ENCODE data around the gene ANKRD28. TPM values are rescaled to one million over a fixed set of nuclear protein-coding genes. Genes with fewer than 3 reads are reported as not detected.

The ANKRD28 gene
- total RNA-seq, 6 experiments from 2014 or later = 80.4 to 96.3 (median 90.4) TPM

DNA sequence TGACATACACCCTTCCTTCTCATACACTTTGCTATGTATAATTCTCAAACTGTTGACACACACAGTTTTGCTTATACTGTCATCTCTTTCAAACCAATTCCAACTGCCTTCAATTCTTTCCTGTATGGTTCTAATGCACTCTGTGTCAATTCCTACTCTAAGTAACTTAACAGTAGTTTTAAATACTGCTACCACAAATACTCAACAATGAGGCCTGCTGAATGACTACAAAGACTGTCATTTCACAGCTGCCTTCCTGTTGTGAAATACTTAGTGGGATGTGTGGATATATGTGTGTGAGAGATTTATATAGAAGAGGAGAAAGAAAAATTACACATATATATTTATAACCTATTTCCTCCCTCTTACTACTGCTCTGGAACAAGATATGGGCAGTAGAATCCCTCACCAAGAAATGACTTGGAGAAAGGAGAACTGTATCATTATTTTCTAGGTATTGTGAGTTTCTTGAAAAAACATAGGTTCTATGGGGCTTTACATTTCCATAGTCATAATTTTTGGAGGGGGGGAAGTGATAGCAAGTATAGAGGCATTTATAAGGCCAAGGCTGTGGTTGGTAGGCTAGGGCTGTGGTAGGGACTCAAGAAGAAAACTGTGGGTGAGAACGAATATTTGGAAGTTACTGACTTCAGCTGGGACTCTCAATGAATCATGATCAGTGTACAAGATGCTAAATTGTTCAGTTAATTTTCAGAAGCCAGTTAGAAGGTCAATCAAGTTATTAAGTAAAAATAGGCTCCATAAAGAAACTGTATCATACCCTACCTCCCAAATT is 88.7 kb downstream of the ANKRD28 start:
- Mint-ChIP-seq H3K9me3 (no peaks in the 10 kb centered on the region), H3K27me3 (ENCODE audit: insufficient read depth) (peaks cover 2% of the 10 kb centered on the region; the same call in 1 of the 2 replicates), H3K4me3 (no peak overlapping the region), H3K4me1 (ENCODE audit: low read depth) (peaks cover 28% of the 10 kb centered on the region), H3K27ac (peak overlapping the region; percentile 39), H3K36me3 (ENCODE audit: low read depth) (peaks cover 62% of the 10 kb centered on the region)
- TF ChIP-seq, protein P1, sequence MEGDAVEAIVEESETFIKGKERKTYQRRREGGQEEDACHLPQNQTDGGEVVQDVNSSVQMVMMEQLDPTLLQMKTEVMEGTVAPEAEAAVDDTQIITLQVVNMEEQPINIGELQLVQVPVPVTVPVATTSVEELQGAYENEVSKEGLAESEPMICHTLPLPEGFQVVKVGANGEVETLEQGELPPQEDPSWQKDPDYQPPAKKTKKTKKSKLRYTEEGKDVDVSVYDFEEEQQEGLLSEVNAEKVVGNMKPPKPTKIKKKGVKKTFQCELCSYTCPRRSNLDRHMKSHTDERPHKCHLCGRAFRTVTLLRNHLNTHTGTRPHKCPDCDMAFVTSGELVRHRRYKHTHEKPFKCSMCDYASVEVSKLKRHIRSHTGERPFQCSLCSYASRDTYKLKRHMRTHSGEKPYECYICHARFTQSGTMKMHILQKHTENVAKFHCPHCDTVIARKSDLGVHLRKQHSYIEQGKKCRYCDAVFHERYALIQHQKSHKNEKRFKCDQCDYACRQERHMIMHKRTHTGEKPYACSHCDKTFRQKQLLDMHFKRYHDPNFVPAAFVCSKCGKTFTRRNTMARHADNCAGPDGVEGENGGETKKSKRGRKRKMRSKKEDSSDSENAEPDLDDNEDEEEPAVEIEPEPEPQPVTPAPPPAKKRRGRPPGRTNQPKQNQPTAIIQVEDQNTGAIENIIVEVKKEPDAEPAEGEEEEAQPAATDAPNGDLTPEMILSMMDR (IDR thresholded peaks at IDR 0.05) = no peak
- DNase-seq = peak; percentile 41

DNA sequence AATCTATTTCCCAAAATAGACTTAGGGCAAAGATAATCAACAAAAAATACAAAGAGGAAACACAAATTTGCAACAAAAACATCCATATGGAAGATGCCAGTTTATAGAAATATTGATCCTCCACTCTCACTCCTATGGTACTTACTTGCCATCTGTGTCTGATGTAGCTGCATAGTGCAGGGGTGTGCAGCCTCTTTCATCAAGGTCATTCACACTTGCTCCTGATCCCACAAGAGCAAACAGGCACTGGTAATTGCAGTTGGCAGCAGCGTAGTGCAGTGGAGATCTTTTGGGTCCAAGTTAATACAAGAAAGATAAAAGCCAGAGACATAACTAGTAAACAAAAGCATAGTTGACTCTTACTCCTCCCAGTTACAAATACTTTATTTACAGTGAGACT is 90.0 kb downstream of the ANKRD28 start:
- peaks cover 57% of the 10 kb centered on the region for H3K36me3 Mint-ChIP-seq (ENCODE audit: low read depth)
- H3K9me3 Mint-ChIP-seq = no peaks in the 10 kb centered on the region
- H3K4me3 Mint-ChIP-seq = no peak overlapping the region
- no peak for DNase-seq
- no peak overlapping the region for H3K27ac Mint-ChIP-seq
- TF ChIP-seq, protein P1 (IDR thresholded peaks at IDR 0.05) = no peak
- H3K4me1 Mint-ChIP-seq (ENCODE audit: low read depth) = peaks cover 31% of the 10 kb centered on the region
- H3K27me3 Mint-ChIP-seq (ENCODE audit: insufficient read depth) = peaks cover 2% of the 10 kb centered on the region; the same call in 1 of the 2 replicates

DNA sequence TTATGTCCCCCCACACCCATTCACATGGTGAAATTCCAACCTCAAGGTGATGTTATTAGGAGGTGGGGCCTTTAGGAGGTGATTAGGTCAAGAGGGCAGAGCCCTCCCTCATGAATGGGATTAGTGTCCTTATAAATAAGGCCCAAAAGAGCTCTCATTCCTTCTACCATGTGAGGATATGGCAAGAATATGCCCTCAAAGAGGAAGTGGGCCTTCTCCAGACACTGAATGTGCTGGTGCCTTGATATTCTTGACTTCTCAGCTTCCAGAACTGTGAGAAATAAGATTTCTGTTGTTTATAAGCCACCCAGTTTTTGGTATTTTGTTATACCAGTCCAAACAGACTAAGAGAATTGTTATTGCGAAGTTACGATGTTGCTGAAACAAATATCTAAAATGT is 94.4 kb downstream of the ANKRD28 start:
- no peak for DNase-seq
- Mint-ChIP-seq H3K27ac (no peak overlapping the region), H3K9me3 (no peaks in the 10 kb centered on the region), H3K4me3 (no peak overlapping the region), H3K27me3 (ENCODE audit: insufficient read depth) (peaks cover 4% of the 10 kb centered on the region), H3K4me1 (ENCODE audit: low read depth) (peaks cover 12% of the 10 kb centered on the region), H3K36me3 (ENCODE audit: low read depth) (peaks cover 57% of the 10 kb centered on the region)
- TF ChIP-seq, protein P1 (IDR thresholded peaks at IDR 0.05) = no peak

DNA sequence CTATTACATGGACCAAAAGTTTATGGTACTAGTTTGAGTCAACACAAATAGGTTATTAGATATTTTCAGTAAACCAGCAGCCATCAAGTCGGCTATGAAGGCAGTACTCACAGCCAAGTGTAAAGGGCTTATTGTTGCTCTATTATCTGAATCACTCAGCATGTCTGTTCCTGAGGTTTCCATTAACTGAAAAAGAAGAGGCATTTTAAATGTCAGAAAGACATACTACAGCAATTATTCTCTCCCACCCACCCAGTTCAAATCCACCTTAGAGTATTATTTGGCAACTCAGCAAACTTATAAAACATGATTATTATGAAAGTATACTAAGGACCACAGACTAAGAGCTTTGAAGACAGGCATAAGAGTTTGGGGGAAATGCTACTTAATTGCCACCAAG is 103.2 kb downstream of the ANKRD28 start:
- no peaks in the 10 kb centered on the region for H3K9me3 Mint-ChIP-seq
- H3K4me3 Mint-ChIP-seq = no peak overlapping the region
- H3K36me3 Mint-ChIP-seq (ENCODE audit: low read depth) = peaks cover 62% of the 10 kb centered on the region
- TF ChIP-seq, protein P1 (IDR thresholded peaks at IDR 0.05) = no peak
- DNase-seq = no peak
- peak overlapping the region; percentile 68 for H3K27ac Mint-ChIP-seq
- H3K27me3 Mint-ChIP-seq (ENCODE audit: insufficient read depth) = peaks cover 2% of the 10 kb centered on the region
- H3K4me1 Mint-ChIP-seq (ENCODE audit: low read depth) = peaks cover 19% of the 10 kb centered on the region

- Mint-ChIP-seq H3K9me3 (no peaks in the 10 kb centered on the region), H3K4me1 (ENCODE audit: low read depth) (peaks cover 19% of the 10 kb centered on the region), H3K27ac (peak overlapping the region; percentile 59; the same call in 1 of the 2 replicates), H3K4me3 (no peak overlapping the region), H3K27me3 (ENCODE audit: insufficient read depth) (no peaks in the 10 kb centered on the region), H3K36me3 (ENCODE audit: low read depth) (peaks cover 49% of the 10 kb centered on the region)
- TF ChIP-seq, protein P1 (IDR thresholded peaks at IDR 0.05) = peak; percentile 59
- DNase-seq = peak; percentile 13
Measured at GRCh38 chr3:15693355-15693754, 104.4 kb downstream of the ANKRD28 start.

All from HFFc6 (cell line).